PC-9 (cell line): ENCODE measurements around the gene CFAP74.

ENCODE experiments used
- CTCF ChIP-seq: fragments of 200-600 bp; sonication (generic); conservative IDR thresholded peaks from 2 replicates; pipeline ENCODE4 v1.6.1; 2017; ENCODE audit warnings: mixed run types, antibody characterized with exemption, mild to moderate bottlenecking, moderate library complexity
- EZH2 ChIP-seq: fragments of 200-600 bp; sonication (generic); IDR thresholded peaks from 2 replicates; pipeline ENCODE4 v1.8.0; 2017; ENCODE audit warnings: antibody characterized with exemption, low read depth

DNA sequence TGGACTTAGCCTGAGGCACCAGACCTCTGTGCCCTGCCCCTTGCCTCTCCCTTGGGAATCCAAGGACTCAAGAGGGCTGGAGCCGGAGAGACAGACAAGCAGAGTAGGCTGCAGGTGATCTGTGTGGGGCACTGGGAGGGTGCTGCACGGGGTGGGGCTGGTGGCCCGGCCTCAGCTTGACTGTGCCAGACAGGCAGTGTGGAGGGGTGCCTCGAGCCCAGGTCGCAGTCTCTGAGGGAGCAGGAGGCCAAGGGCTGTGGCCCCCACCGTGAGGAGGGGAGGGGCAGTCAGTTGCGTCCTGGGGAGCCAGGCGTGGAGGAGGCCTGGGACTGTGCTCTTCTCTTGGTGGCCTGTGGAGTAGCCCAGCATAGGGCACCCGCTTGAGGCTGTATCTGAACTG, 19.6 kb upstream of the CFAP74 start:
- TF ChIP-seq EZH2: no peak
- TF ChIP-seq CTCF: no peak
